HUDEP-2 (cell line): Measurements from ENCODE around the gene LTBP3.

ENCODE experiments used
- DNase-seq, 76 experiments: peaks; one replicate each; lab custom pipeline; 2025; ENCODE audit not compliant: unreplicated experiment in 76 of 76; lab: John Stamatoyannopoulos, UW

Gene LTBP3

DNA sequence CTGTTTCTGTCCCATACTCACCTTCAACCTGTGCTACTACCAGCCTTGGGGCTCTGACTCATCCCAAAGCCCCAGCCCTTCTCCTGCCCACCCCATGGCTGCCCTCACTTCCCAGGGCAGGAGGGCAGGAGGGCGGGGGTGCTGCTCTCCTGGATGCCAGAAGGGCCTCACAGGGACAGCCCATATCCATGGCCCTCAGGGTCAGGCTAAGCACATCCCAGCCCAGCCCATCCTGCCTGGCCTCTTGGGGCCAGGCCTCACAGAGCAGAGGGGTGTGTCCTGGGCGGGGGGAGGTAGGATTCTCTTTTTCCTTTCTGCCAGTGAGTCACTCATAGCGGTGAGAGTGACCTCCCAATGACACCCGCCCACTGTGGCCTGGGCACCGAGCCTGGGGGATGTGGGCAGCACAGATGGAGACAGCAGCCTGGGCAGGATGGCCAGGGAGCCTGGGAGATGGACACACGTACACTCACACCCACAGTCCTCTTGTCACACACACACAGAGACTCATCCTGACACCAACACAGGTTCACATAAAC lies 2.4 kb downstream of the LTBP3 start:
- peak in 40 of 76 experiments; percentile 1 to 76 (median 32) for DNase-seq

- DNase-seq: no peak
These were observed 3.2 kb downstream of the LTBP3 start for GRCh38 chr11:65554842-65555430.

GRCh38 chr11:65554057-65554818 lies 3.9 kb downstream of the LTBP3 start:
- no peak for DNase-seq

- peak in 61 of 76 experiments; percentile 16 to 72 (median 46) for DNase-seq
These were observed 4.7 kb downstream of the LTBP3 start for GRCh38 chr11:65553301-65554001.

- peak in 1 of 76 experiments; percentile 12 for DNase-seq
These were observed 5.7 kb downstream of the LTBP3 start for GRCh38 chr11:65552388-65552951.

GRCh38 chr11:65551572-65552387 lies 6.4 kb downstream of the LTBP3 start:
- peak in 56 of 76 experiments; percentile 2 to 77 (median 41) for DNase-seq

DNA sequence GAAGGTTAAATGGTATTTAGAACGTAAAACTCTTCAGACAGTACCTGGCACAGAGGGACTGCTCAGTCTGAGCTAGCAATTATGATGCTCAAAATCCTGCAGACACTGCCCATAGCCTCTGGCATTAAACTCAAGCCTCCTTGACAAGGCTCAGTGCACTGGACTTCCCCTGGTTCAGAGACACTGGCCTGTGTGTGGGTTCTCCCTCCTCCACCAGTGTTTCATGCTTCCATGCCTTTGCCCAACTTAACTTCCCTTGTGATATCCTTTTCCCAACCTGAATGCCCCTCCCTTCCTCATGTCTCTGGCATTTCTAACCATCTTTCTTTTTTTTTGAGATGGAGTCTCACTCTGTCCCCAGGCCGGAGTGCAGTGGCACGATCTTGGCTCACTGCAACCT lies 9.1 kb downstream of the LTBP3 start:
- no peak for DNase-seq

- DNase-seq: no peak
These were observed 9.8 kb downstream of the LTBP3 start for GRCh38 chr11:65548395-65548794.

- DNase-seq: no peak
These were observed 10.6 kb downstream of the LTBP3 start for GRCh38 chr11:65547446-65548125.

DNA sequence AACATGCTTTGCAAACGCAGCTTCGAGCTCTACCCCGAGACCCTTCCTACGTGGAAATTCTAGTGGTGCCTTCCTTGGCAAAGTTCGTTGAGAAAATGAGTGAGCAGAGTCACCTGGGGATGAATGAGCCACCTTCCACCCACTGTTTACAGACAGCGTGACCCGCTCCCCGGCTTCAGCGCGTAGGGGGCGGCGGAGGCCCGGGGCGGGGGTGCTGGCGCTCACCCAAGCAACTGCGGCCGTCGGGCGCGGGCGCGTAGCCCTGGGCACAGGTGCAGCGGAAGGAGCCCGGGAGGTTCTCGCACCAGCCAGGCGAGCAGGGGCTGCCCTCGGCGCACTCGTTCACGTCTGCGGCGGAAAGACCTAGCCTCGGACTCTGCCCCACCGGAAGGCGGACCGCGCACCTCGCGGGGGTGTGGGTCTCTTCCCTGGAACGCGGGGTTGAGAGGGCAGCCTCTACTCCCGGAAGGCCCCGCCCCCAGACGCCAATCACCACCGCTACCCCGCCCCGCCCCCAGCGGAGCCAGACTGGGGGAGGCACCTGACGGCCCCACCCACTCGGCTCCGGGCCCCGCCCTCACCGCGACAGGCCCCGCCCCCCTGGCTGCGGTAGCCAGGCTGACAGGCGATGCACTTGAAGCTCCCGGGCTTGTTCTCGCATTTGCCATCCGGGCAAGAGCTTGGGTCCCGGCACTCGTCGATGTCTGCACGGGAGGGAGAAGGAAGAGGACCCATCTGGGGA lies 11.8 kb downstream of the LTBP3 start:
- peak in 75 of 76 experiments; percentile 30 to 98 (median 92) for DNase-seq

DNA sequence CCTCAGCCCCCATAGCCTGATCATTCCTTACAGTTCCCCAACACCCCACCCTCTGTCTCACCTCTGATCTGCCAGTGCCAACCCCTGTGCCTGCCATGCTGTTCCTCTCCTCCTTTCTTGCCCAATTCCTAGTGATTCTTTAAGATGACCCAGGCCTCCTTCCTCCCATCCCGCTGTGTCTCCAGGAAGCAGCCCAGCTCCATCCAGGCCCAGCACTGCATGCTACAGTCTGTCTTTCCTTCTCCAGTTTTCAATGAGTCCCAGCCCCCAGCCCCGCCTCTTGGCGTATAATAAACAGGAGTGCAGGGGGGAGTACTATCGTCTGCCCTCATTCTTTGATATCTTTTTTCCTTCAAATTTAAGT lies 12.3 kb downstream of the LTBP3 start:
- peak in 1 of 76 experiments; percentile 30 for DNase-seq

DNA sequence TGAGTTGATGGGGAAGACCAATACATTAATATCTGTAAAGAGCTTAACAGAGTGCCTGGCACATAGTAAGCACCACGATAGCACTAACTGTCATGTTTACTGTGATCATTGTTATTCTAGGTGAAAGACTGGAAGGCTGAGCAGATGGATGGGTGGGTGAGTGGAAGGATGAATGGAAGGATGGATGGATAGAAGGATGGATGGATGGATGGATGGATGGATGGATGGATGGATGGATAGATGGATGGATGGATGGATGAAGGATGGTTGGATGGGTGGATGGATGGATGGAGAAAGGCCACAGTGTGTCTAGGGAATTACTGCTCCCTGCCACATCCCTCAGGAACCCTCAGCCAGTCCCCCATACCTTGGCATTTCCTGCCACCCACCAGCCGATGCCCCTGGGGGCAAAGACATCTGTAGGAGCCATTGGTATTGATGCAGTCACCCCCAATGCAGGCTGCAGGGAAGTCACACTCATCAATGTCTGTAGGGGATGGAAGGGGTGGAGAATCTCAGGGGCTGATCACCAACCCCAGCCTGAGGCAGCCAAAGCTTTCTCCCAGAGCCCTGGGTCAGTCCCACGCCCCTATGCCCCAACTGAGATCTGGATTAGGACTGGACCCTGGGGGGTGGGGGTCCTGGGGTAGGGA lies 15.3 kb downstream of the LTBP3 start:
- no peak for DNase-seq

GRCh38 chr11:65541093-65541982 lies 16.8 kb downstream of the LTBP3 start:
- DNase-seq: no peak

GRCh38 chr11:65540290-65541092 lies 17.7 kb downstream of the LTBP3 start:
- DNase-seq: peak in 72 of 76 experiments; percentile 23 to 99 (median 86)

DNA sequence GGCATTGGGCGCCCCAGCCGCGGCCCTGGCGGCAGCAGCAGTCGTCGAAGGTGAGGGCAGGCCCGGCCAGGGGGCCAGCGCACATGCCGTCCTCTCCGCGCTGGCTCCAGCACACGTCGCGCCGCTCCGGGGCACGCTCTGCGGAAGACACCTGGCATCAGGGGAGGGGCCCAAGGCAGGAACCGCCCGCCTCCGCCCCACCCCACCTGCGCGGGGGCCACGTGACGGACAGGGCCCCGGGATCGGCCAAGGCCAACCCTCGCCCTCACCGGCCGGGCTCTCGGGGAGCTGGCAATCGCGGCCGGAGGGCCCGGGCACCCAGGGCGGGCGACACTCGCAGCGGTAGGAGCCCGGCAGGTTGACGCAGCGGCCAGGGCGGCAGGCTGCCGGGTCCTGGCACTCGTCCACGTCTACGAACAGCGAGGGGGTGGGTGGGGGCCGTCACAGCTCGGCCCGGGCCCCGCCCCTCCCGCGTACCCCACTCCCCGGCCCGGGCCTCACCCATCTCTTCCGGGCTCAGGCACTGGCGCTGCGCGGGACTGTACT lies 18.3 kb downstream of the LTBP3 start:
- peak in 3 of 76 experiments; percentile 50 to 65 (median 56) for DNase-seq
